Activated CD8-positive, alpha-beta T cell treated with anti-CD3 and anti-CD28 coated beads, Interleukin-2, amount 10 ng/mL, durations not matched to agents 7 days and 5 days (primary cell): ENCODE measurements around the gene ADARB1. TPM values are rescaled to one million over a fixed set of nuclear protein-coding genes. Genes with fewer than 3 reads are reported as not detected.
A peak's percentile ranks its signal among the peaks of the same experiment; 100 is the strongest.
"Not testable (repeated sequence)": the region's sequence is repeated elsewhere in the genome, so short reads cannot be mapped to it uniquely, and the experiment has no call there.

Source experiments
- ATAC-seq: fragments of 150-1000 bp; cut with Tn5 transposase; one replicate; pipeline ENCODE4 v1.10.0; 2021; ENCODE audit warnings: moderate library complexity
- CTCF ChIA-PET: fragments of 350-600 bp; sonication (Branson Sonifier 250); formaldehyde crosslinking; loops from one replicate; lab custom pipeline; 2021; ENCODE audit warnings: antibody characterized with exemption; lab: Charles Lee
- POLR2A ChIA-PET: fragments of 350-600 bp; sonication (Branson Sonifier 250); formaldehyde crosslinking; loops from one replicate; lab custom pipeline; 2021; ENCODE audit warnings: antibody characterized with exemption; lab: Charles Lee
- DNase-seq: peaks from one replicate; pipeline ENCODE4 v3.0.0-alpha.2; 2020
- H3K27ac Mint-ChIP-seq: one replicate; pipeline ENCODE4 v1.8.0; 2021; ENCODE audit warnings: mild to moderate bottlenecking, mixed read lengths
- H3K27me3 Mint-ChIP-seq: one replicate; pipeline ENCODE4 v1.8.0; 2021; ENCODE audit warnings: low read depth, mixed read lengths
- H3K36me3 Mint-ChIP-seq: one replicate; pipeline ENCODE4 v1.8.0; 2021; ENCODE audit warnings: low read depth, mixed read lengths
- H3K4me1 Mint-ChIP-seq: one replicate; pipeline ENCODE4 v1.8.0; 2021; ENCODE audit warnings: low read depth, mixed read lengths
- H3K4me3 Mint-ChIP-seq: one replicate; pipeline ENCODE4 v1.8.0; 2021; ENCODE audit warnings: mild to moderate bottlenecking, mixed read lengths
- H3K9me3 Mint-ChIP-seq: one replicate; pipeline ENCODE4 v1.8.0; 2022; ENCODE audit warnings: mixed read lengths; ENCODE audit not compliant: insufficient read depth
- total RNA-seq, 2 experiments: library from RNA; stranded (reverse); gene quantifications; one replicate each; pipeline ENCODE4 v1.2.3, GENCODE V29; 2021

Gene ADARB1
- 10 to 100 TPM; 52.9 to 66.2 TPM for total RNA-seq

DNA sequence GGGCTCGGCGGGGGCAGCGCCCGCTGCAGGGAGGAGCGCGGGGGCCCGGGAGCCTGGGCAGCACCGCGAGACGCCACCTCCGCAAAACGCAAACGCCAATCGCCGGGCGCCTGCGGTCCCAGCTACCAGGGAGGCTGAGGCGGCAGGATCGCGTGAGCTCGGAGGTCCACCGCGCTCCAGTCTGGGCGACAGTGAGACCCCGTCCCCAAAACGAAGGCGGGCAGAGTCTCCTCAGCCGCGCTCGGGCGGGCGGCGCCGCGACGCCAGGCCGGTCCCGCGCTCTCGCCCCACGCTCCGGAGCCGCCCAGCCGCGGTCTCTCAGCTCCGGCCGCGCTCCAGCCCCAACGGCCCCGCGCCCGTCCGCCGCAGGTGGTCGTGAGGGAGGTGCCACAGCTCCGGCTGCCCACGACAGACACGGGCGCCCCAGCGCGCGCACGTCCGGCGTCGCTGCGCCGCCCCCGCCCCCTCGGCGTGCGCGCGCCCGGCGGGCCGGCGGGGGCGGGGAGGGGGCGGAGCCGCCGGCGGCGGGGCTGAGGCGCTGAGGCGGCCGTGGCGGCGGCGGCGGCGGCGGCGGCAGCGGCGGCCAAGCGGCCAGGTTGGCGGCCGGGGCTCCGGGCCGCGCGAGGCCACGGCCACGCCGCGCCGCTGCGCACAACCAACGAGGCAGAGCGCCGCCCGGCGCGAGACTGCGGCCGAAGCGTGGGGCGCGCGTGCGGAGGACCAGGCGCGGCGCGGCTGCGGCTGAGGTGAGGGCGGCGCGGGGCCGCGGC lies at the start of gene ADARB1:
Gene ADARB1, plus strand, starts transcription at position 533 of the 770 bp plus-strand sequence. CDS start 97,077 bp downstream, outside the sequence.
- Mint-ChIP-seq H3K27ac (peak within 1 kb of the TSS; percentile 88), H3K4me3 (peak within 1 kb of the TSS; percentile 89), H3K9me3 (no peaks in the 10 kb centered on the region), H3K27me3 (no peaks in the 10 kb centered on the region), H3K4me1 (peaks cover 43% of the 10 kb centered on the region), H3K36me3 (peaks cover 10% of the 10 kb centered on the region)
- ATAC-seq (peak; percentile 52), DNase-seq (peak; percentile 63)
- CTCF ChIA-PET: interaction anchor here (0.9 to 2.0 kb wide), 3 partner anchors 54 to 64 kb away, joined by 3 to 9 read pairs (median 3); no protein-coding TSS in a partner anchor
- POLR2A ChIA-PET: no interaction called here

DNA sequence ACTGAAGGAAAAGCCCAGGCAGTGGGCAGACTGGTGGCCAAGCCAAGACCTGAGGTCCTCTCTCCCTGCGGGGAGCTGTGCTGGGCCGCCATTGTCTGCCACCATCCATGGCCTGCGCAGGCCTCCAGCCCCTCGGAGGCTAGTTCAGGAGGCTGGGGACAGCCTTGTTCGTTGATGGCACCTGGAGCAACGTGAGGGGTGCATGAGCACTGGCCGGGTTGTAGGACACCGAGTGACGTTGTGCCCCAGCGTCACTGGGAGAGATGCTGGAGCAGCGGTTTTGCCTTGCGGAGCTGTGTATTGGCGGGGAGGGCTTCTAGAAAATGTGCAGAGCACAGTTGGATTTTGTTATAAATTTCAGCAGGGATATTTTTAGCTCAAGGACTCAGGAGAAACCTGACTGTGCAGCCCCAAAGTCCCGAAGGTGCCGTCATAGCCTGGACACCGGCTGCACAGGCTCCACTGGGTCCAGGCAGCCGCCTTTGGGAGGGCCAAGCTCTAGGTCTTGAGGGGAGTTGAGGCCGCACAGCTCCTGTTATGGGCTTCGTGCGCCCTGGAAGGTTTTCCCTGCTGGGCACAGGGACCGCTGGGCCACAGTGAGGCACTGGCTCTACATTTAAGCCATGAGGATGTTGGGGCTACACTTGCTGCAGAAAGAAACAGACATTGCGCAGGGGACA lies 48.2 kb upstream of the ADARB1 start:
- POLR2A ChIA-PET: no interaction called here
- peaks cover 19% of the 10 kb centered on the region for H3K27me3 Mint-ChIP-seq
- H3K4me3 Mint-ChIP-seq: no peak overlapping the region
- CTCF ChIA-PET: no interaction called here
- H3K27ac Mint-ChIP-seq: no peak overlapping the region
- H3K4me1 Mint-ChIP-seq: peaks cover 5% of the 10 kb centered on the region
- no peak for ATAC-seq
- no peaks in the 10 kb centered on the region for H3K9me3 Mint-ChIP-seq
- no peak for DNase-seq
- H3K36me3 Mint-ChIP-seq: no peaks in the 10 kb centered on the region

- peaks cover 5% of the 10 kb centered on the region for H3K4me1 Mint-ChIP-seq
- CTCF ChIA-PET: no interaction called here
- no peaks in the 10 kb centered on the region for H3K9me3 Mint-ChIP-seq
- DNase-seq: no peak
- peaks cover 15% of the 10 kb centered on the region for H3K27me3 Mint-ChIP-seq
- H3K27ac Mint-ChIP-seq: no peak overlapping the region
- ATAC-seq: no peak
- H3K36me3 Mint-ChIP-seq: no peaks in the 10 kb centered on the region
- POLR2A ChIA-PET: no interaction called here
- H3K4me3 Mint-ChIP-seq: no peak overlapping the region
Measured at GRCh38 chr21:45026826-45027225, 47.6 kb upstream of the ADARB1 start.

GRCh38 chr21:45027241-45028196 lies 46.9 kb upstream of the ADARB1 start:
- ATAC-seq: no peak
- H3K36me3 Mint-ChIP-seq: no peaks in the 10 kb centered on the region
- H3K9me3 Mint-ChIP-seq: no peaks in the 10 kb centered on the region
- peaks cover 15% of the 10 kb centered on the region for H3K27me3 Mint-ChIP-seq
- ChIA-PET POLR2A (no interaction called here), CTCF (no interaction called here)
- H3K4me1 Mint-ChIP-seq: peaks cover 5% of the 10 kb centered on the region
- no peak overlapping the region for H3K27ac Mint-ChIP-seq
- H3K4me3 Mint-ChIP-seq: no peak overlapping the region
- no peak for DNase-seq

DNA sequence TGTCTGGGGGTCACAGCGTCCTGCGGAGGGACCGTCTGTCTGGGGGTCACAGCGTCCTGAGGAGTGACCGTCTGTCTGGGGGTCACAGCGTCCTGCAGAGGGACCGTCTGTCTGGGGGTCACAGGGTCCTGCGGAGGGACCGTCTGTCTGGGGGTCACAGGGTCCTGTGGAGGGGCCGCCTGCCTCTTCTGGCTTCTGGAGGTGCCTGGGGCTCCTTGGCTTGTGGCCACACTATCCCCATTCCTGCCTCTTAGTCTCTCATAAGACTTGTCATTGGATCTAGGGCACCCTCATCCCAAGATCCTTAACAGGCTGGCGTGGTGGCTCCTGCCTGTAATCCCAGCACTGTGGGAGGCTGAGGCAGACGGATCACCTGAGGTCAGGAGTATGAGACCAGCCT lies 45.7 kb upstream of the ADARB1 start:
- H3K27ac Mint-ChIP-seq, CTCF ChIA-PET, POLR2A ChIA-PET, H3K9me3 Mint-ChIP-seq, ATAC-seq, DNase-seq, H3K4me3 Mint-ChIP-seq, H3K4me1 Mint-ChIP-seq, H3K36me3 Mint-ChIP-seq: not testable (repeated sequence)
- H3K27me3 Mint-ChIP-seq: peaks cover 13% of the 10 kb centered on the region

DNA sequence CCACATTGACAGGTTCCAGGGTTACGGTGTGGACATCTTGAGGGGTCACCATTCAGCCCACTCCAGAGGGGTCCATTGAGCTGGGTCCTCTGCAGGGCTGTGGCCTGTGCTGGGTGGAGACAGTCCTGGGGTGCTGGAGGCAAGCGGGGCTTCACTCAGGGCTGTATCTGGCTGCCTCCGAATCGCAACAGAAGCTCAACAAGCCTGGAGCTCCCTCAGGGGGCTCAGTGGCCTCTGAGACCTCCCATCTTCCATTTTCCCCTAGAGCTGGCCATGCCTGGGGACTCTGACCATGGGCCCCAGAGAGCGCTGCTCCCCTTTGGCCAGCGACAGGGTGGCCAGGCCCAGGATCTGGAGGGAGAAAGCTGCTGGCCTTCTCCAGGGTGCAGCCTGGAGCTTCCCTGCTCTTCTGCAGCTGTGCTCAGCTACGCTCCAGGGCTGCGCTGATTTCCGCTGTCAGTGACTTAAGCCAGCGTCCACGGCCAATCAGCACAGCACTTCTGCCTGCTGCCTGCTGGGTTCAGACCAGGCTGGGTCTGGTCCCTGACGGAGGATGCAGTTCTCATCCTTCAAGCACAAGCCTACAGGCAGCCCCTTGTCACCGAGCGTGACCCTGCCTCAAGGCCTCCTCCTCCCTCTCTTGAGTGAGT lies 45.0 kb upstream of the ADARB1 start:
- ChIA-PET POLR2A (no interaction called here), CTCF (interaction anchor here (0.5 kb wide), 1 partner anchor 99 kb away, joined by 3 read pairs; no protein-coding TSS in a partner anchor)

GRCh38 chr21:45029948-45030681 lies 44.3 kb upstream of the ADARB1 start:
- POLR2A ChIA-PET: no interaction called here
- peaks cover 7% of the 10 kb centered on the region for H3K27me3 Mint-ChIP-seq
- H3K4me3 Mint-ChIP-seq: no peak overlapping the region
- H3K9me3 Mint-ChIP-seq: peaks cover 1% of the 10 kb centered on the region
- no peaks in the 10 kb centered on the region for H3K36me3 Mint-ChIP-seq
- H3K4me1 Mint-ChIP-seq: peaks cover 5% of the 10 kb centered on the region
- no peak for ATAC-seq
- H3K27ac Mint-ChIP-seq: no peak overlapping the region
- no peak for DNase-seq
- CTCF ChIA-PET: interaction anchor here (0.5 kb wide), 1 partner anchor 98 kb away, joined by 3 read pairs; no protein-coding TSS in a partner anchor

More for the DNA sequence above, 45.0 kb upstream of the ADARB1 start:
- no peak overlapping the region for H3K4me3 Mint-ChIP-seq
- ATAC-seq (no peak), DNase-seq (no peak)
- no peaks in the 10 kb centered on the region for H3K9me3 Mint-ChIP-seq
- H3K36me3 Mint-ChIP-seq: no peaks in the 10 kb centered on the region
- H3K27ac Mint-ChIP-seq: no peak overlapping the region
- H3K27me3 Mint-ChIP-seq: peaks cover 11% of the 10 kb centered on the region
- H3K4me1 Mint-ChIP-seq: peaks cover 5% of the 10 kb centered on the region

DNA sequence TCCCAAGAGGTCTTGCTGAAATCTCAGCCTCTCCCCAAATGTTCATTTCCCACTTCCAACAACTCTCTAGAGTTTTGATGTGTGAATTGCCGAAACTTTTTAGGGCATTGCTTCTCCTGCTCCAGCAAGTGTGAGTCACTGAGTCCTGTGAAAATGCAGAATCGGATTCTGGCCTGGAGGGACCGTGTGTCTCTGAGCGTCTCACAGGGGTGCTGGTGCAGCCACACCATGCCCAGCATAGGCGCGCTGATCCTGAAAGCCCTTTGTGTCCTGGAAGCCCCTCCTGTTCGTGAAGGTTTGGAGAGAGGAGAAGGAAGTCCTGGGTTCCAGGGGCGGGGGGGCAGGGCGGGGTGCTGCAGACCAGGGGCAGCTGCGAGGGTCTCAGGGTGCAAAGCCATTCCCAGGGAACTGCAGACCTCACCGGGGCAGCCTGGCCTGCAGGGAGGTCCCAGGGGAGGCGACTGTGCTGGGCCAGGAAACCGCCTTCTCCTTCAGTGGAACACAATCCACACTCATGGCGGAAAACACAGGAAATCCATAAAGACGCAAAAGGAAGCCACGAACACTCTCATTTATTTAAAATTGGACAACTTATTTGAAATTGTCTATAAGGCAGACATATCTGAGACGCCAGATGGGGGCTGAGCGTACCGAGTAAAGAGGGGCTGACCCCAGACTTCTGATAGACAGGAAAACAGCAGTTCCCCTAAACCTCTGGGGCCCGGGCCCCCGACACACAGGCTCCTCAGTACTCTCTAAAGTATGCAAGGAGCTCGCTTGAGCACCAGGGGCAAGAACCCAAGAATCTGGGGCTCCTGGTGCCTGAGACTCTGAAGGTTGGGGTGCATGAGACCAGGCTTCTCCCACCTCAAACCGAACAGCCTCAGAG lies 43.5 kb upstream of the ADARB1 start:
- DNase-seq (no peak), ATAC-seq (no peak)
- Mint-ChIP-seq H3K27ac (no peak overlapping the region), H3K36me3 (no peaks in the 10 kb centered on the region), H3K4me1 (peaks cover 5% of the 10 kb centered on the region), H3K9me3 (peaks cover 9% of the 10 kb centered on the region), H3K27me3 (peaks cover 7% of the 10 kb centered on the region), H3K4me3 (no peak overlapping the region)
- POLR2A ChIA-PET: no interaction called here
- CTCF ChIA-PET: no interaction called here

DNA sequence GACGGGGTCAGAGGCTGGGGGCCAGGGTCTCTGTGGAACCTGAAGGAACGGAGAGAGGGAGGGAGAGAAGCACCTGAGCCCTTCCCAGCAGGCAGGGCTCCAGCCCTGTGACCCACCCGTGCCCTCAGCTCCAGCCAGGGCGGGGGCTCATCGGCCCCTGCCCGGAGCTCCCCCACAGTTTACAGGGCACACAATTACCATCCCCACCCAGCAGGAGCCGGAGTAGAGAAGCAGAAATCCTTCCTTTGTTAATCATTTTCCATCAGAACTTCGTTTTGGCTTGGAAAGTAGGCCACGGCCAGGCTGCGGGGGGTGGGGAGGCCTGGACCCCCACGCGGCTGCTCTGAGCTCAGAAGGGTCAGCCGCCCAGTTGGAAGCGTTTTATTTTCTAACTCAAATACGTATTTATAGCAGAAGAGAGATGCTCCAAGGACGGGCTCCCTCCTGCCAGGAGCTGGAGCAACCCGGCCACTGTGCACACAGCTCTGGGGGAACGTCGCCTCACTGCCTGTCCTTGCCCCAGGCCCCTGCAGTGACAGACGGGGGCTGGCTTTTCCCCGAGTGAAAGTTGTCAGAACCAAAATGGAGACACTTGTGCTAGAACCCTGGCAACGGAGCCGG lies 42.7 kb upstream of the ADARB1 start:
- DNase-seq: no peak
- Mint-ChIP-seq H3K9me3 (peaks cover 10% of the 10 kb centered on the region), H3K4me3 (no peak overlapping the region), H3K27ac (no peak overlapping the region), H3K36me3 (no peaks in the 10 kb centered on the region), H3K27me3 (peaks cover 7% of the 10 kb centered on the region), H3K4me1 (peaks cover 5% of the 10 kb centered on the region)
- ATAC-seq: no peak
- ChIA-PET CTCF (no interaction called here), POLR2A (no interaction called here)

GRCh38 chr21:45032332-45032731 lies 42.0 kb upstream of the ADARB1 start:
- ChIA-PET POLR2A (no interaction called here), CTCF (no interaction called here)
- ATAC-seq: no peak
- H3K27ac Mint-ChIP-seq: no peak overlapping the region
- peaks cover 7% of the 10 kb centered on the region for H3K27me3 Mint-ChIP-seq
- no peak for DNase-seq
- H3K4me3 Mint-ChIP-seq: no peak overlapping the region
- peaks cover 10% of the 10 kb centered on the region for H3K9me3 Mint-ChIP-seq
- peaks cover 5% of the 10 kb centered on the region for H3K4me1 Mint-ChIP-seq
- peaks cover 3% of the 10 kb centered on the region for H3K36me3 Mint-ChIP-seq
